ENCODE results near the gene PCDH8.

The PCDH8 gene

GRCh38 chr13:52815330-52815729, 33.1 kb downstream of the PCDH8 start:
- no peak for TF ChIP-seq CTCF (IDR thresholded peaks at IDR 0.05; ENCODE audit: control insufficient read depth, extremely low read depth, insufficient read depth)
- DNase-seq (ENCODE audit: low read depth): no peak

GRCh38 chr13:52812941-52813340, 35.5 kb downstream of the PCDH8 start:
- TF ChIP-seq CTCF (IDR thresholded peaks at IDR 0.05; ENCODE audit: control insufficient read depth, extremely low read depth, insufficient read depth): no peak
- no peak for DNase-seq (ENCODE audit: low read depth)
- no peak overlapping the region for H3K4me3 ChIP-seq (ENCODE audit: low read depth, low read length)

More at GRCh38 chr13:52815330-52815729, 33.1 kb downstream of the PCDH8 start:
- H3K4me3 ChIP-seq (ENCODE audit: low read depth, low read length): no peak overlapping the region

- DNase-seq (ENCODE audit: low read depth): no peak
- TF ChIP-seq CTCF (IDR thresholded peaks at IDR 0.05; ENCODE audit: control insufficient read depth, extremely low read depth, insufficient read depth): no peak
- H3K4me3 ChIP-seq (ENCODE audit: low read depth, low read length): no peak overlapping the region
These were observed 36.6 kb downstream of the PCDH8 start for GRCh38 chr13:52811841-52812240.

GRCh38 chr13:52810526-52810925, 37.9 kb downstream of the PCDH8 start:
- no peak for TF ChIP-seq CTCF (IDR thresholded peaks at IDR 0.05; ENCODE audit: control insufficient read depth, extremely low read depth, insufficient read depth)
- DNase-seq (ENCODE audit: low read depth): no peak
- H3K4me3 ChIP-seq (ENCODE audit: low read depth, low read length): no peak overlapping the region

- no peak overlapping the region for H3K4me3 ChIP-seq (ENCODE audit: low read depth, low read length)
- TF ChIP-seq CTCF (IDR thresholded peaks at IDR 0.05; ENCODE audit: control insufficient read depth, extremely low read depth, insufficient read depth): no peak
- no peak for DNase-seq (ENCODE audit: low read depth)
These were observed 38.4 kb downstream of the PCDH8 start for GRCh38 chr13:52810011-52810410.

- TF ChIP-seq CTCF (IDR thresholded peaks at IDR 0.05; ENCODE audit: control insufficient read depth, extremely low read depth, insufficient read depth): peak; percentile 73
- DNase-seq (ENCODE audit: low read depth): peak; percentile 71
- H3K4me3 ChIP-seq (ENCODE audit: low read depth, low read length): no peak overlapping the region
These were observed 39.1 kb downstream of the PCDH8 start for GRCh38 chr13:52809310-52809769.

GRCh38 chr13:52808842-52809219, 39.6 kb downstream of the PCDH8 start:
- TF ChIP-seq CTCF (IDR thresholded peaks at IDR 0.05; ENCODE audit: control insufficient read depth, extremely low read depth, insufficient read depth): no peak
- no peak overlapping the region for H3K4me3 ChIP-seq (ENCODE audit: low read depth, low read length)
- no peak for DNase-seq (ENCODE audit: low read depth)

Data from LNCaP clone FGC (cell line).